Cardiac fibroblast (primary cell): ENCODE results near the gene KLK3.
"Not testable (repeated sequence)": the region's sequence is repeated elsewhere in the genome, so short reads cannot be mapped to it uniquely, and the experiment has no call there.

Experiments used
- DNase-seq, 2 donors: peaks; one replicate each; pipeline versions ENCODE4 v3.0.0 to v3.0.0-alpha.2; 2010; ENCODE audit warnings: low read depth in 2 of 2
- H3K4me3 ChIP-seq, 2 donors: replicated peaks in 1 of 2; 1 replicate in 1 of 2; 2 replicates in 1 of 2; pipeline ENCODE4 v1.5.1; 2011; ENCODE audit warnings: low read depth in 2 of 2, low read length in 2 of 2, mild to moderate bottlenecking in 2 of 2, moderate library complexity in 1 of 2
- TF ChIP-seq, protein P1 (sequence below): IDR thresholded peaks from one replicate; pipeline ENCODE4 v1.5.1; 2011; ENCODE audit warnings: low read depth, mild to moderate bottlenecking, low read length, inconsistent platforms

KLK3 gene

DNA sequence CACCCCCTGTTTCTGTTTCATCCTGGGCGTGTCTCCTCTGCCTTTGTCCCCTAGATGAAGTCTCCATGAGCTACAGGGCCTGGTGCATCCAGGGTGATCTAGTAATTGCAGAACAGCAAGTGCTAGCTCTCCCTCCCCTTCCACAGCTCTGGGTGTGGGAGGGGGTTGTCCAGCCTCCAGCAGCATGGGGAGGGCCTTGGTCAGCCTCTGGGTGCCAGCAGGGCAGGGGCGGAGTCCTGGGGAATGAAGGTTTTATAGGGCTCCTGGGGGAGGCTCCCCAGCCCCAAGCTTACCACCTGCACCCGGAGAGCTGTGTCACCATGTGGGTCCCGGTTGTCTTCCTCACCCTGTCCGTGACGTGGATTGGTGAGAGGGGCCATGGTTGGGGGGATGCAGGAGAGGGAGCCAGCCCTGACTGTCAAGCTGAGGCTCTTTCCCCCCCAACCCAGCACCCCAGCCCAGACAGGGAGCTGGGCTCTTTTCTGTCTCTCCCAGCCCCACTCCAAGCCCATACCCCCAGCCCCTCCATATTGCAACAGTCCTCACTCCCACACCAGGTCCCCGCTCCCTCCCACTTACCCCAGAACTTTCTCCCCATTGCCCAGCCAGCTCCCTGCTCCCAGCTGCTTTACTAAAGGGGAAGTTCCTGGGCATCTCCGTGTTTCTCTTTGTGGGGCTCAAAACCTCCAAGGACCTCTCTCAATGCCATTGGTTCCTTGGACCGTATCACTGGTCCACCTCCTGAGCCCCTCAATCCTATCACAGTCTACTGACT lies at the start of gene KLK3:
Gene KLK3 (plus strand): TSS at position 280 of the 775 bp plus-strand sequence. CDS start 41 bp downstream, at position 321.
- H3K4me3 ChIP-seq, result no peak within 1 kb of the TSS

GRCh38 chr19:50808856-50809255 lies 45.9 kb upstream of the KLK3 start:
- no peak for DNase-seq
- no peak overlapping the region for H3K4me3 ChIP-seq
- TF ChIP-seq, protein P1, sequence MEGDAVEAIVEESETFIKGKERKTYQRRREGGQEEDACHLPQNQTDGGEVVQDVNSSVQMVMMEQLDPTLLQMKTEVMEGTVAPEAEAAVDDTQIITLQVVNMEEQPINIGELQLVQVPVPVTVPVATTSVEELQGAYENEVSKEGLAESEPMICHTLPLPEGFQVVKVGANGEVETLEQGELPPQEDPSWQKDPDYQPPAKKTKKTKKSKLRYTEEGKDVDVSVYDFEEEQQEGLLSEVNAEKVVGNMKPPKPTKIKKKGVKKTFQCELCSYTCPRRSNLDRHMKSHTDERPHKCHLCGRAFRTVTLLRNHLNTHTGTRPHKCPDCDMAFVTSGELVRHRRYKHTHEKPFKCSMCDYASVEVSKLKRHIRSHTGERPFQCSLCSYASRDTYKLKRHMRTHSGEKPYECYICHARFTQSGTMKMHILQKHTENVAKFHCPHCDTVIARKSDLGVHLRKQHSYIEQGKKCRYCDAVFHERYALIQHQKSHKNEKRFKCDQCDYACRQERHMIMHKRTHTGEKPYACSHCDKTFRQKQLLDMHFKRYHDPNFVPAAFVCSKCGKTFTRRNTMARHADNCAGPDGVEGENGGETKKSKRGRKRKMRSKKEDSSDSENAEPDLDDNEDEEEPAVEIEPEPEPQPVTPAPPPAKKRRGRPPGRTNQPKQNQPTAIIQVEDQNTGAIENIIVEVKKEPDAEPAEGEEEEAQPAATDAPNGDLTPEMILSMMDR, result no peak

More for the DNA sequence above, at the start of gene KLK3:
- TF ChIP-seq, protein P1, result no peak
- DNase-seq, result no peak

- DNase-seq, H3K4me3 ChIP-seq: not testable (repeated sequence)
These were observed 43.0 kb upstream of the KLK3 start for GRCh38 chr19:50811622-50812238.

- TF ChIP-seq, protein P1, result no peak
- no peak overlapping the region for H3K4me3 ChIP-seq
- DNase-seq, result no peak
These were observed 42.2 kb upstream of the KLK3 start for GRCh38 chr19:50812474-50812873.

- no peak for DNase-seq
- no peak overlapping the region for H3K4me3 ChIP-seq
- TF ChIP-seq, protein P1, result no peak
These were observed 39.8 kb upstream of the KLK3 start for GRCh38 chr19:50814883-50815282.

GRCh38 chr19:50815439-50815838 lies 39.3 kb upstream of the KLK3 start:
- DNase-seq, result no peak
- TF ChIP-seq, protein P1, result no peak
- H3K4me3 ChIP-seq, result no peak overlapping the region

- H3K4me3 ChIP-seq, result peak overlapping the region; percentile 41 to 43
- TF ChIP-seq, protein P1, result no peak
- DNase-seq, result peak in 1 of 2 donors; percentile 24
These were observed 36.5 kb upstream of the KLK3 start for GRCh38 chr19:50817941-50818858.
